ENCODE measurements around the gene SSU72.

SSU72 gene

GRCh38 chr1:1606232-1606631 is 31.6 kb upstream of the SSU72 start:
- Histone ChIP-seq H3K4me3 (ENCODE audit: low read length) (no peak overlapping the region), H3K36me3 (ENCODE audit: insufficient read depth, low read depth, low read length) (no peaks in the 10 kb centered on the region), H3K27me3 (ENCODE audit: insufficient read depth, low read length) (peaks cover 30% of the 10 kb centered on the region), H3K27ac (ENCODE audit: low read length) (no peak overlapping the region), H3K9me3 (ENCODE audit: insufficient read depth, low read depth, low read length) (no peaks in the 10 kb centered on the region), H3K9ac (ENCODE audit: low read depth, low read length) (no peak overlapping the region), H3K4me1 (ENCODE audit: insufficient read depth, low read length) (no peaks in the 10 kb centered on the region)

DNA sequence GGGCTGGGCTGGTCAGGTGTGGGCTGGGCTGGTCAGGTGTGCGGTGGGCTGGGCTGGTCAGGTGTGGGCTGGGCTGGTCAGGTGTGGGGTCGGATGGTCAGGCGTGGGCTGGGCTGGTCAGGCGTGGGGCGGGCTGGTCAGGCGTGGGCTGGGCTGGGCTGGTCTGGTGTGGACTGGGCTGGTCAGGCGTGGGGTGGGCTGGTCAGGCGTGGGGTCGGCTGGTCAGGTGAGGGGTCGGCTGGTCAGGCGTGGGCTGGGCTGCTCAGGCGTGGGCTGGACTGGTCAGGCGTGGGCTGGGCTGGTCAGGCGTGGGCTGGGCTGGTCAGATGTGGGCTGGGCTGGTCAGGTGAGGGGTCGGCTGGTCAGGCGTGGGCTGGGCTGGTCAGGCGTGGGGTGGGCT is 31.1 kb upstream of the SSU72 start:
- H3K9ac ChIP-seq (ENCODE audit: low read depth, low read length), result no peak overlapping the region
- peaks cover 35% of the 10 kb centered on the region for H3K27me3 ChIP-seq (ENCODE audit: insufficient read depth, low read length)
- no peaks in the 10 kb centered on the region for H3K4me1 ChIP-seq (ENCODE audit: insufficient read depth, low read length)
- no peaks in the 10 kb centered on the region for H3K36me3 ChIP-seq (ENCODE audit: insufficient read depth, low read depth, low read length)
- H3K9me3 ChIP-seq (ENCODE audit: insufficient read depth, low read depth, low read length), result no peaks in the 10 kb centered on the region
- H3K27ac ChIP-seq (ENCODE audit: low read length), result no peak overlapping the region
- no peak overlapping the region for H3K4me3 ChIP-seq (ENCODE audit: low read length)

DNA sequence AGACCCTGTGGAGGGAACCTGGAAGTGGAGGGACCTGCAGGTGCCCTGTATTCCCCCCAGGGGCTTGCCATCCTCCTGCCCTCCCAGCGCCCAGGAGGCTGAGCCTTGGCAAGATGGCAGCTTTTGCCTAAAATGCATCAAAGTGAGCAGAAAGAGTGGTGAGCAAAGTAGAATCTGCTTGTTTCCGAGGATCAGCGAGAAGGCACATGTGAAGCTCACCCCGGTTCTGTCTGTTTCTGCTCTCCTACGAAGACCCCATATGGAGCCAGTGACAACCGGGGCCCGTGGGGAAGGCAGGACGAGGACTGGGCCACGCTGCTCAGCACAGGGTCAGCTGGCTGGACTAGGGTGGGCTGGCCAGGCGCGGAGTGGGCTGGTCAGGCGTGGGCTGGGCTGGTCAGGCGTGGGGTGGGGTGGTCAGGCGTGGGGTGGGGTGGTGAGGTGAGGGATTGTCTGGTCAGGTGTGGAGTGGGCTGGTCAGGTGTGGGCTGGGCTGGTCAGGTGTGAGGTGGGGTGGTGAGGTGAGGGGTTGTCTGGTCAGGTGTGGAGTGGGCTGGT is 30.4 kb upstream of the SSU72 start:
- no peaks in the 10 kb centered on the region for H3K36me3 ChIP-seq (ENCODE audit: insufficient read depth, low read depth, low read length)
- peaks cover 42% of the 10 kb centered on the region for H3K27me3 ChIP-seq (ENCODE audit: insufficient read depth, low read length)
- no peaks in the 10 kb centered on the region for H3K4me1 ChIP-seq (ENCODE audit: insufficient read depth, low read length)
- no peak overlapping the region for H3K9ac ChIP-seq (ENCODE audit: low read depth, low read length)
- H3K4me3 ChIP-seq (ENCODE audit: low read length), result no peak overlapping the region
- H3K27ac ChIP-seq (ENCODE audit: low read length), result no peak overlapping the region
- H3K9me3 ChIP-seq (ENCODE audit: insufficient read depth, low read depth, low read length), result no peaks in the 10 kb centered on the region

GRCh38 chr1:1604374-1605033 is 29.8 kb upstream of the SSU72 start:
- peaks cover 42% of the 10 kb centered on the region for H3K27me3 ChIP-seq (ENCODE audit: insufficient read depth, low read length)
- H3K36me3 ChIP-seq (ENCODE audit: insufficient read depth, low read depth, low read length), result no peaks in the 10 kb centered on the region
- H3K9me3 ChIP-seq (ENCODE audit: insufficient read depth, low read depth, low read length), result no peaks in the 10 kb centered on the region
- no peak overlapping the region for H3K4me3 ChIP-seq (ENCODE audit: low read length)
- H3K4me1 ChIP-seq (ENCODE audit: insufficient read depth, low read length), result no peaks in the 10 kb centered on the region
- no peak overlapping the region for H3K27ac ChIP-seq (ENCODE audit: low read length)
- no peak overlapping the region for H3K9ac ChIP-seq (ENCODE audit: low read depth, low read length)

DNA sequence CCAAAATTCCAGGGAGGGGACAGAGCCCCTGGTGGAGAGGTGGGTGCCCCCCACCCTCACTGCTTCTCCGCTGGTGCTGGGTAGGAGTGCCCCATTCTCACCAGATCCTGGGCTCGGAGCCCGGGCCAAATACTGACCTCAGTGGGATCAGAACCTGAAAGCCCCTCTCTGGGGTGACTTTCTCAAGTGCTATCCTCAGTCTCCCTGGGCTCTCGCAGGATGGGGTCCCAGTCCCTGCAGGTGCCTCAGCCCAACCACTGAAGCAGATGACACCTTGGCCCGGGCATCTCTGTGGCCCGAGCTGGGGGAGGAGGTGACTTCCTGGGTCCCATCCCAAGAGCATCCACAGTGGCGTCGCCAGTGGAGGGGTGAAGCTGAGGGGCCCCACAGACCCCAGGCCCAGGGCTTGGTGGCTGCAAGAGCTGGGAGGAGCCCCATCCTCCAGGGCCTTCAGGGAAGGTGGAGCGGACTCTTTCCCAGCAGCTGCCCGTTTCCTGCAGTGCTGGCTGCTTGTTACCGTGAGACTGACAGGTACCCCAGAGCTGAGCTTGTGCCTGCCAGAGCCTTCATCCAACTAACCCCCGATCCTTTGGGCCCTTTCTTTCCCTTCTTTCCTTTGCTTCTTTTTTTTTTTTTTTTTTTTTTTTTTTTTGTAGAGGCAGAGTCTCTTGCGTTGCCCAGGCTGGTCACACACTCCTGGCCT is 29.2 kb upstream of the SSU72 start:
- no peak overlapping the region for H3K27ac ChIP-seq (ENCODE audit: low read length)
- H3K9me3 ChIP-seq (ENCODE audit: insufficient read depth, low read depth, low read length), result no peaks in the 10 kb centered on the region

DNA sequence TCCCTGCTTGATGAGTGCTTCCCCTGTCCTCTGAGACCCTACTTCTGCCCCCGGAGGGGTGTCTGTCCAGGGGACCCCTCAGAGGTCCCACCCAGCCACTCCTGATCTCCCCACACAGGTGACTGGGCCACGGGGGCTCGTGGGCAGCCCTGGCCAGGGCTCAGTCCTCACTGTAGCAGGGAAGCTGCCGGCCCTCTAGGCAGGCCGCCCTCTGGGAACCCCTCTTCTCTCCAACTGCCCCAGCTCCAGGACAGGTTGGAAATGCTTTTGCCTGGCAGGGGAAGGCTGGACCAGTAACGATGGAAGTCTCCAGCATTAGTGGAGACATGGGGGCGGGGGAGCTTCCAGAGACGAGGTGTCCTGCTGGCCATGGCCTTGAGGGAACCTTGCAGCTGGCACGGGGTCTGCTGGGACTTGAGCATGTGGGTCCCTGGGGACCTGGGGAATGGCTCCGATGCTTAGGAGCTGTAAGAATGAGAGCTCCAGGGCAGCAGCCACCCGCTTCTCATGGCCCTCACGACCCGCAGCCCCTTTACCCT is 28.4 kb upstream of the SSU72 start:
- H3K9ac ChIP-seq (ENCODE audit: low read depth, low read length), result no peak overlapping the region
- no peaks in the 10 kb centered on the region for H3K9me3 ChIP-seq (ENCODE audit: insufficient read depth, low read depth, low read length)
- no peak overlapping the region for H3K4me3 ChIP-seq (ENCODE audit: low read length)
- H3K36me3 ChIP-seq (ENCODE audit: insufficient read depth, low read depth, low read length), result no peaks in the 10 kb centered on the region
- no peaks in the 10 kb centered on the region for H3K4me1 ChIP-seq (ENCODE audit: insufficient read depth, low read length)
- H3K27me3 ChIP-seq (ENCODE audit: insufficient read depth, low read length), result peaks cover 57% of the 10 kb centered on the region
- no peak overlapping the region for H3K27ac ChIP-seq (ENCODE audit: low read length)

More for the DNA sequence above, 29.2 kb upstream of the SSU72 start:
- Histone ChIP-seq H3K36me3 (ENCODE audit: insufficient read depth, low read depth, low read length) (no peaks in the 10 kb centered on the region), H3K4me1 (ENCODE audit: insufficient read depth, low read length) (no peaks in the 10 kb centered on the region), H3K9ac (ENCODE audit: low read depth, low read length) (no peak overlapping the region), H3K4me3 (ENCODE audit: low read length) (no peak overlapping the region), H3K27me3 (ENCODE audit: insufficient read depth, low read length) (peaks cover 49% of the 10 kb centered on the region)

- Histone ChIP-seq H3K9me3 (ENCODE audit: insufficient read depth, low read depth, low read length) (no peaks in the 10 kb centered on the region), H3K27me3 (ENCODE audit: insufficient read depth, low read length) (peaks cover 63% of the 10 kb centered on the region), H3K4me3 (ENCODE audit: low read length) (no peak overlapping the region), H3K36me3 (ENCODE audit: insufficient read depth, low read depth, low read length) (no peaks in the 10 kb centered on the region), H3K4me1 (ENCODE audit: insufficient read depth, low read length) (no peaks in the 10 kb centered on the region), H3K9ac (ENCODE audit: low read depth, low read length) (no peak overlapping the region), H3K27ac (ENCODE audit: low read length) (no peak overlapping the region)
These were observed 27.8 kb upstream of the SSU72 start for GRCh38 chr1:1602304-1602967.

- Histone ChIP-seq H3K27me3 (ENCODE audit: insufficient read depth, low read length) (peaks cover 68% of the 10 kb centered on the region), H3K4me3 (ENCODE audit: low read length) (no peak overlapping the region), H3K4me1 (ENCODE audit: insufficient read depth, low read length) (0 out of 2 replicates have a peak, but pooled peaks cover 3% of the 10 kb centered on the region), H3K9me3 (ENCODE audit: insufficient read depth, low read depth, low read length) (no peaks in the 10 kb centered on the region), H3K36me3 (ENCODE audit: insufficient read depth, low read depth, low read length) (no peaks in the 10 kb centered on the region), H3K9ac (ENCODE audit: low read depth, low read length) (no peak overlapping the region), H3K27ac (ENCODE audit: low read length) (no peak overlapping the region)
These were observed 27.1 kb upstream of the SSU72 start for GRCh38 chr1:1601564-1602303.

DNA sequence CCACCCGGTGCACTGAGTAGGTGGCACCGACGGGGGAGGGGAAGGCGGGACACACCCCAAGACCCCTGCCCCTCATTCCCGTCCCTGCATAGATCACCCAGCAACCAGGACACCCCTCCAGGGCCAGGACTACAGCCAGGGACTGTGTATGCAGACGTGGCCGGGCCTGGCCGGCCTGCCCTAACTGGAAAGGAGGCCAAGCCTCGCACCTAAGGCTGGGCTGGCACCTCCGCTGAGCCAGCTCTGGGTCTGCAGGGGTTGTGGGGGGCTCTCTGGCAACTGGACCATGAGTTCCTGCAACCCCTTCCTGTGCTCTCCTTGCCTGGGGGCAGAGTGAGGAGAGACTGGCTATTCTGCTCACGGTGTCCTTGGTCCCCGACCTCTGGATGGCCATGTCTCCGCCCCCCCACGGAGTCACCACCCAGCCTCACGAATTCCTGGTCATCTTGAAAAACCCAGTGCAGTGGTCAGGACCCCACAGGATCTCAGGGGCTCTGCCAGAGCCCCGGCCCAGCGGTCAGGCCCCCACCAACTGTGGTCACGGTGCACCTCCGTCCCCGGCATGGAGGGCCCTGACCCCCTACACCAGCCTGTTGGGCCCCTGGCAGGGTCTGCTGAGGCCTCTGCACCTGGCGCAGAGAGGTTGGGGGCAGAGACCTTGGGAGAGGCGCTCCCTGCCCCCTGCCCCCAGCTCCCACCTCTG is 26.3 kb upstream of the SSU72 start:
- Histone ChIP-seq H3K4me1 (ENCODE audit: insufficient read depth, low read length) (0 out of 2 replicates have a peak, but pooled peaks cover 3% of the 10 kb centered on the region), H3K27me3 (ENCODE audit: insufficient read depth, low read length) (peaks cover 75% of the 10 kb centered on the region), H3K4me3 (ENCODE audit: low read length) (no peak overlapping the region), H3K27ac (ENCODE audit: low read length) (no peak overlapping the region), H3K9me3 (ENCODE audit: insufficient read depth, low read depth, low read length) (no peaks in the 10 kb centered on the region), H3K9ac (ENCODE audit: low read depth, low read length) (no peak overlapping the region), H3K36me3 (ENCODE audit: insufficient read depth, low read depth, low read length) (no peaks in the 10 kb centered on the region)

DNA sequence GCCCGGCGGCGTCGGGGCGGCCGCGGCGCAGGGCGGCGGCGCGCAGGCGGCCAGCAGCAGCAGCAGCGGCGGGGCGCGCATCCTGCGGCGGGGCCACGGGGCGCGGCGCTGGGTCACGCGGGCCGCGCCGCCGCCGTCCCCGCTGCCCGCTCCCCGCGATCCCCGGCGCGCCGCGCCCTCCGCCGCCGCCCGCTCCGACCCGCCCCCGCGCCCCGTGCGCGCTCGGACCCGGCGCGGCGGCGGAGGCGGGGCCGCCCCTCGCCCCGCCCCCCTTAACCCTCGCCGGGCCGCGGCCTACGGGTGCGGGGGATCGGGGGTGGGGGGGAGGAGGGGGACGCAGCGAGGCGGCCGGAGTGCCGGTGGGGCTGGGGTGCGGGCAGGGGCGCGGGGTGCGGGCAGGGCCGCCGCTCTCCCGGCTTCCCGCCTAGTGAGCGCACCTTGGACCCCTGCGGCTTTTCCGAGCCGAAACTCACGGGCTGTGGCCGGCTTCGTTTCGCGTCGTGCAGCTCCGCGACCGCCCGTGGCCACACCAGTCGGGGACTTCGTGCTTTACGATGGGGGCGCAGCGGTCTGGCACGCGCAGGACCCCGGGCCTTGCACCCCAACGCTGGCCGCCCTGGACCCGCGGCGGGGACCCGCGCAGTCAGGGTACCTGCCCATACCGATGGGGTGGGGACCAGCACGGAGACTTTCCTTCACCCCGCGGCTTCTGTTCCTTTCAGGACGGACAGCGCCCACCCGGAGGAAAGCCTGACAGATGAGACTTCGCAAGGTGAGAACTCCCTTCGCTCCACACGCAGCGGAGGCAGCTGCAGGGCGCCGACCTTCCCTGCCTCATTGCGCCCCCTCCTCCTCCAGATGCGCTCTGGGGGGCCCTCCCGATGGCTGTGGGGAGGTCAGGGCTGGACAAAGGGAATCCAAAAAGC is 25.5 kb upstream of the SSU72 start, which contains the start of gene FNDC10:
TSS of gene FNDC10 (minus strand) at position 201 of the 926 bp plus-strand sequence. CDS start at position 81, 120 bp downstream.
- Histone ChIP-seq H3K9me3 (ENCODE audit: insufficient read depth, low read depth, low read length) (no peaks in the 10 kb centered on the region), H3K4me1 (ENCODE audit: insufficient read depth, low read length) (0 out of 2 replicates have a peak, but pooled peaks cover 3% of the 10 kb centered on the region), H3K36me3 (ENCODE audit: insufficient read depth, low read depth, low read length) (no peaks in the 10 kb centered on the region), H3K27ac (ENCODE audit: low read length) (no peak within 1 kb of the TSS), H3K4me3 (ENCODE audit: low read length) (peak within 1 kb of the TSS; percentile 56; the same call in 1 of the 2 replicates), H3K9ac (ENCODE audit: low read depth, low read length) (no peak within 1 kb of the TSS), H3K27me3 (ENCODE audit: insufficient read depth, low read length) (peaks cover 84% of the 10 kb centered on the region)
